ENCODE measurements around the gene CYTH3.

Gene CYTH3

GRCh38 chr7:6146666-6147065, 125.8 kb downstream of the CYTH3 start:
- DNase-seq = no peak

GRCh38 chr7:6143997-6144396, 128.4 kb downstream of the CYTH3 start:
- no peak for DNase-seq

GRCh38 chr7:6142871-6143380, 129.5 kb downstream of the CYTH3 start:
- DNase-seq = no peak

DNA sequence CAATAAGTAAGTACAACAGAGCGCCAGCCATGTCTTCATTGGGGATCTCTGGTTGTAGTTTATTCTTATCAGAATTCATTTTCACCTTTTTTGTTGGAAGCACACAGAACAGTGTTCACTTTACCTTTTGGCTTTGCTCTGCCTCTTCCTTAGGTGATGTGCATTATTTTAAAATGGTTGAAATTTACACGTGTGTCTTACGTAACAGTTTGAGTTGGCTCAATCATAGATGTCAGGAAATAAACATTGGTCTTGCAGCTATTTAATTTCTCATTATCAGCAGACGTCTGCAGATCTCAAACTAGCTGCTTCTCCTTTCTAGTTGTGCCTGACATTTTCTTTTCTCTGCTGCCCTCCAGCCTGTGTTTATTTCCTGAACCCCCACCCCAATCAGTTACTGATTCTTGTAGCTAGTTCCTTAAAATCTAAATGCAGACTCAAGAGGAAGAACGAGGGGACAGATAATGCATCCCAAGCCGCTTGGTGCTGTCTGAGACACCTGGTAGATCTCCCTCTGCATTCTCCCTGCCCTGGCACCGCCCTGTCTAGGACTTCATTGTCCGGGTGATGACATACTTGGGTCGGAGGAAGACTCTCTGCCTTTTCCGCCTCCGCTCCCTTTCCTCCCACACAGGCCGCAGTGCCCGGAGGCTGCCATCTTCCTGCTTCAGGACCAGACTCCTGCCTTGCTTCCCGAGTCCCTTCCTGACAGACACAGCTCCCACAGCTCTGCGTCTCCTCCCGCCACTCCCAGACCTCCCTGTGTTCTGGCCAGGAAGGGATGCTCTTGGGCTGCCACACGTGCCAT, 133.0 kb downstream of the CYTH3 start:
- no peak for DNase-seq

DNA sequence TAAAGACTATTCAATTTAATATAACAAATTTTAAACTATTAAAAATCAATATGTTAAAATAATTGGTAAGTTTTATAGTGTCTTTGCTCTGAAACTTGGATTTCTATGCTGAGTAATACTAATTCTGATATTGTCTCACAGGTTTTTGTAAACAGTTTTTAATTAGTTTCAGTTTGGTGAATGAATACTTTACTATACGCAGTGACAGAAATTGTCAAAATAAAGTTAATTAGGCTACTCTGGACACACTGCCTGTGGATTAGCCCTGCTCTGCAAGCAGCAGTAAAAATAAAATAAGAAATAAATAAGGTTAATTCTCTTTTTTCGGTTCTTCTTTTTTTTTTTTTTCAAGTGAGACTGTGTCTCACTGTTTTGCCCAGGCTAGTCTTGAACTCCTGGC, 135.9 kb downstream of the CYTH3 start:
- DNase-seq = no peak

GRCh38 chr7:6133249-6133648, 139.2 kb downstream of the CYTH3 start:
- no peak for DNase-seq

DNA sequence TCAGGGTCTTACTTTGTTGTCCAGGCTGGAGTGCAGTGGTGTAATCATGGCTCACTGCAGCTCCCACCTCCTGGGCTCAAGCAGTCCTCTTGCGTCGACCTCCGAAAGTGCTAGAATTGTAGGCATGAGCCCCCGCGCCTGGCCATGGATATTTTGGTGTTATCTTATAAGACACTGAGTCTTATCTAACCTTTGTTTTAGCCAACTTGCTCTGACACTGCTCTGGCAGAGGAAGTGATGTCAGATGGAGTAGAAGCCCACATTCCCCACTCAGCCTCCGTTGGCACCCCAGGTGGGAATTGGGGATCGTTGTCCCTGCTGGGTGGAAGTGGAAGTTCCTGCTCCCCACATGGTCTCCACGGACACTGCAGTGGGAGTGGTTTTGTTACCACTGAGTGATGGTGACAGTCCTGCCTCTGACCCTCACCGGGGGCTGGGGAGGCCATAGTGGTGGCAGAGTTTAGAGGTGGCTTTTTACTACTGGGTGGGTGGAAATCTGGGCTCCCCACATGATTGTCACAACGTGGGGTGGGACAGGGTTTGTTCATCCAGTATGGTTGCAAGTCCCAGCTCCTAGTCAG, 142.3 kb downstream of the CYTH3 start:
- no peak for DNase-seq

DNA sequence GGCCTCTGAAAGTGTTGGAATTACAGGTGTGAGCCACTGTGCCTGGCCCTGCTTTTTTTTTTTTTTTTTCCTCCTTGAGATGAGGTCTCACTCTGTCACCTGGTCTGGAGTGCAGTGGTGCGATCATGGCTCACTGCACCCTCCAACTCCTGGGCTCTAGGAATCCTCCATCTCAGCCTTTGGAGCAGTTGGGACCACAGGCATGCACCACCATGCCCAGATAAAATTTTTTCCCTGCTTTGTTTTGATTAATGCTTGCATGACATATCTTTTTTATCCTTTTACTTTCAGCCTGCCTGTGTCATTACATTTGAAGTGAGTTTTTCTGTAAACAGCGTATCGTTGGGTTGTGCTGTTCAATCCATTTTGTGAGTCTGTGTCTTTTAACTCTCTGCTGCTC, 144.2 kb downstream of the CYTH3 start:
- DNase-seq = no peak

GRCh38 chr7:6127110-6127490, 145.3 kb downstream of the CYTH3 start:
- no peak for DNase-seq

DNA sequence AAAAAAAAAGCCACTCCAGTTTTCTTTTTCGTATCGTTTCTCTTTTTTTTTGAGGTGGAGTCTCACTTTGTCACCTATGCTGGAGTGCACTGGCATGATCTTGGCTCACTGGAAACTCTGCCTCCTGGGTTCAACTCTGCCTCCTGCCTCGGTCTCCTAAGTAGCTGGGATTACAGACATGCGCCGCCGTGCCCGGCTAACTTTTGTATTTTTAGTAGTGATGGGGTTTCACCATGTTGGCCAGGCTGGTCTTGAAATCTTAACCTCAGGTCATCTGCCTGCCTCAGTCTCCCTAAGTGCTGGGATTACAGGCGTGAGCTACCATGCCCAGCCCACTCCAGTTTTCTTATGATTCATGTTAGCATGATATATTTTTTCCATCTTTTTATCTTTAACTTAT, 148.6 kb downstream of the CYTH3 start:
- no peak for DNase-seq

- no peak for DNase-seq
Measured at GRCh38 chr7:6121141-6121540, 151.3 kb downstream of the CYTH3 start.

GRCh38 chr7:6117533-6117932, 154.9 kb downstream of the CYTH3 start:
- DNase-seq = no peak

- DNase-seq = no peak
Measured at GRCh38 chr7:6116211-6116610, 156.2 kb downstream of the CYTH3 start.

Measured in activated CD4-positive, alpha-beta T cell treated with anti-CD3 and anti-CD28 coated beads for 1 hour (primary cell).